ENCODE measurements around the gene SKA2. TPM values are rescaled to one million over a fixed set of nuclear protein-coding genes. Genes with fewer than 3 reads are reported as not detected.

Gene SKA2
- total and polyA plus RNA-seq, 2 experiments from 2014 or later, result 50.5 to 140 TPM

DNA sequence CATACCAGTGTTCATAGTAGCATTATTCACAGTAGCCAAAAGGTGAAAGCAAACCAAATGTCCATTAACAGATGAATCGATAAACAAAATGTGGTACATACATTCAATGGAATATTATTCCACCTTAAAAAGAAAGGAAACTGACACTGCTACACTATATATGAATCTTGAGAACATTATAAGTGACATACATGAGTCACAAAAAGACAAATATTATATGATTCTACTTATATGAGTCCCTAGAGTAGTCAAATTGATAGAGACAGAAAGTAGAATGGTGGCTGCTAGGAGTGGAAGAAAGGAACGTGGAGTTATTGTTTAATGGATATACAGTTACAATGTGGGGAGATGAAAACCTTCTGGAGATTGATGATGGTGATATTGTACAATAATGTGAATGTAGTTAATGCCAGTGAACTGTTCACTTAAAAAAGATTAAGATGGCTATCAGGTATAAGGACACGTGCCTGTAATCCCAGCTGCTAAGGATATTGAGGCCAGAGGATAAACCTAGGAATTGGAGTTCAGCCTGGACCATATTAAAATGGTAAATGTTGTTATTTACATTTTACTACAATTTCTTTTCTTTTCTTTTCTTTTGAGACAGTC lies 28.1 kb downstream of the SKA2 start:
- H3K4me1 Mint-ChIP-seq, result no peaks in the 10 kb centered on the region
- H2AFZ ChIP-seq, result no peak overlapping the region
- no peak overlapping the region for H3K27ac ChIP-seq (ENCODE audit: low read depth)
- TF ChIP-seq JUNB (IDR thresholded peaks at IDR 0.05; ENCODE audit: unreplicated experiment), result no peak
- no peak for TF ChIP-seq NANOG (IDR thresholded peaks at IDR 0.05; ENCODE audit: borderline replicate concordance)
- TF ChIP-seq CREB1 (CRISPR knock-in tag; IDR thresholded peaks at IDR 0.05; ENCODE audit: low read depth), result no peak
- no peak for TF ChIP-seq POLR2AphosphoS5 (IDR thresholded peaks at IDR 0.05; ENCODE audit: low read depth)
- no peak for TF ChIP-seq STAT1 (IDR thresholded peaks at IDR 0.05; ENCODE audit: unreplicated experiment)
- TF ChIP-seq, protein P1, sequence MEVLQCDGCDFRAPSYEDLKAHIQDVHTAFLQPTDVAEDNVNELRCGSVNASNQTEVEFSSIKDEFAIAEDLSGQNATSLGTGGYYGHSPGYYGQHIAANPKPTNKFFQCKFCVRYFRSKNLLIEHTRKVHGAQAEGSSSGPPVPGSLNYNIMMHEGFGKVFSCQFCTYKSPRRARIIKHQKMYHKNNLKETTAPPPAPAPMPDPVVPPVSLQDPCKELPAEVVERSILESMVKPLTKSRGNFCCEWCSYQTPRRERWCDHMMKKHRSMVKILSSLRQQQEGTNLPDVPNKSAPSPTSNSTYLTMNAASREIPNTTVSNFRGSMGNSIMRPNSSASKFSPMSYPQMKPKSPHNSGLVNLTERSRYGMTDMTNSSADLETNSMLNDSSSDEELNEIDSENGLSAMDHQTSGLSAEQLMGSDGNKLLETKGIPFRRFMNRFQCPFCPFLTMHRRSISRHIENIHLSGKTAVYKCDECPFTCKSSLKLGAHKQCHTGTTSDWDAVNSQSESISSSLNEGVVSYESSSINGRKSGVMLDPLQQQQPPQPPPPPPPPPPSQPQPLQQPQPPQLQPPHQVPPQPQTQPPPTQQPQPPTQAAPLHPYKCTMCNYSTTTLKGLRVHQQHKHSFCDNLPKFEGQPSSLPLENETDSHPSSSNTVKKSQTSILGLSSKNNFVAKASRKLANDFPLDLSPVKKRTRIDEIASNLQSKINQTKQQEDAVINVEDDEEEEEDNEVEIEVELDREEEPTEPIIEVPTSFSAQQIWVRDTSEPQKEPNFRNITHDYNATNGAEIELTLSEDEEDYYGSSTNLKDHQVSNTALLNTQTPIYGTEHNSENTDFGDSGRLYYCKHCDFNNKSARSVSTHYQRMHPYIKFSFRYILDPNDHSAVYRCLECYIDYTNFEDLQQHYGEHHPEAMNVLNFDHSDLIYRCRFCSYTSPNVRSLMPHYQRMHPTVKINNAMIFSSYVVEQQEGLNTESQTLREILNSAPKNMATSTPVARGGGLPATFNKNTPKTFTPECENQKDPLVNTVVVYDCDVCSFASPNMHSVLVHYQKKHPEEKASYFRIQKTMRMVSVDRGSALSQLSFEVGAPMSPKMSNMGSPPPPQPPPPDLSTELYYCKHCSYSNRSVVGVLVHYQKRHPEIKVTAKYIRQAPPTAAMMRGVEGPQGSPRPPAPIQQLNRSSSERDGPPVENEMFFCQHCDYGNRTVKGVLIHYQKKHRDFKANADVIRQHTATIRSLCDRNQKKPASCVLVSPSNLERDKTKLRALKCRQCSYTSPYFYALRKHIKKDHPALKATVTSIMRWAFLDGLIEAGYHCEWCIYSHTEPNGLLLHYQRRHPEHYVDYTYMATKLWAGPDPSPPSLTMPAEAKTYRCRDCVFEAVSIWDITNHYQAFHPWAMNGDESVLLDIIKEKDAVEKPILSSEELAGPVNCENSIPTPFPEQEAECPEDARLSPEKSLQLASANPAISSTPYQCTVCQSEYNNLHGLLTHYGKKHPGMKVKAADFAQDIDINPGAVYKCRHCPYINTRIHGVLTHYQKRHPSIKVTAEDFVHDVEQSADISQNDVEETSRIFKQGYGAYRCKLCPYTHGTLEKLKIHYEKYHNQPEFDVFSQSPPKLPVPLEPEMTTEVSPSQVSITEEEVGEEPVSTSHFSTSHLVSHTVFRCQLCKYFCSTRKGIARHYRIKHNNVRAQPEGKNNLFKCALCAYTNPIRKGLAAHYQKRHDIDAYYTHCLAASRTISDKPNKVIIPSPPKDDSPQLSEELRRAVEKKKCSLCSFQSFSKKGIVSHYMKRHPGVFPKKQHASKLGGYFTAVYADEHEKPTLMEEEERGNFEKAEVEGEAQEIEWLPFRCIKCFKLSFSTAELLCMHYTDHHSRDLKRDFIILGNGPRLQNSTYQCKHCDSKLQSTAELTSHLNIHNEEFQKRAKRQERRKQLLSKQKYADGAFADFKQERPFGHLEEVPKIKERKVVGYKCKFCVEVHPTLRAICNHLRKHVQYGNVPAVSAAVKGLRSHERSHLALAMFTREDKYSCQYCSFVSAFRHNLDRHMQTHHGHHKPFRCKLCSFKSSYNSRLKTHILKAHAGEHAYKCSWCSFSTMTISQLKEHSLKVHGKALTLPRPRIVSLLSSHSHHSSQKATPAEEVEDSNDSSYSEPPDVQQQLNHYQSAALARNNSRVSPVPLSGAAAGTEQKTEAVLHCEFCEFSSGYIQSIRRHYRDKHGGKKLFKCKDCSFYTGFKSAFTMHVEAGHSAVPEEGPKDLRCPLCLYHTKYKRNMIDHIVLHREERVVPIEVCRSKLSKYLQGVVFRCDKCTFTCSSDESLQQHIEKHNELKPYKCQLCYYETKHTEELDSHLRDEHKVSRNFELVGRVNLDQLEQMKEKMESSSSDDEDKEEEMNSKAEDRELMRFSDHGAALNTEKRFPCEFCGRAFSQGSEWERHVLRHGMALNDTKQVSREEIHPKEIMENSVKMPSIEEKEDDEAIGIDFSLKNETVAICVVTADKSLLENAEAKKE (CRISPR knock-in tag; IDR thresholded peaks at IDR 0.05), result no peak
- TF ChIP-seq, protein P2, sequence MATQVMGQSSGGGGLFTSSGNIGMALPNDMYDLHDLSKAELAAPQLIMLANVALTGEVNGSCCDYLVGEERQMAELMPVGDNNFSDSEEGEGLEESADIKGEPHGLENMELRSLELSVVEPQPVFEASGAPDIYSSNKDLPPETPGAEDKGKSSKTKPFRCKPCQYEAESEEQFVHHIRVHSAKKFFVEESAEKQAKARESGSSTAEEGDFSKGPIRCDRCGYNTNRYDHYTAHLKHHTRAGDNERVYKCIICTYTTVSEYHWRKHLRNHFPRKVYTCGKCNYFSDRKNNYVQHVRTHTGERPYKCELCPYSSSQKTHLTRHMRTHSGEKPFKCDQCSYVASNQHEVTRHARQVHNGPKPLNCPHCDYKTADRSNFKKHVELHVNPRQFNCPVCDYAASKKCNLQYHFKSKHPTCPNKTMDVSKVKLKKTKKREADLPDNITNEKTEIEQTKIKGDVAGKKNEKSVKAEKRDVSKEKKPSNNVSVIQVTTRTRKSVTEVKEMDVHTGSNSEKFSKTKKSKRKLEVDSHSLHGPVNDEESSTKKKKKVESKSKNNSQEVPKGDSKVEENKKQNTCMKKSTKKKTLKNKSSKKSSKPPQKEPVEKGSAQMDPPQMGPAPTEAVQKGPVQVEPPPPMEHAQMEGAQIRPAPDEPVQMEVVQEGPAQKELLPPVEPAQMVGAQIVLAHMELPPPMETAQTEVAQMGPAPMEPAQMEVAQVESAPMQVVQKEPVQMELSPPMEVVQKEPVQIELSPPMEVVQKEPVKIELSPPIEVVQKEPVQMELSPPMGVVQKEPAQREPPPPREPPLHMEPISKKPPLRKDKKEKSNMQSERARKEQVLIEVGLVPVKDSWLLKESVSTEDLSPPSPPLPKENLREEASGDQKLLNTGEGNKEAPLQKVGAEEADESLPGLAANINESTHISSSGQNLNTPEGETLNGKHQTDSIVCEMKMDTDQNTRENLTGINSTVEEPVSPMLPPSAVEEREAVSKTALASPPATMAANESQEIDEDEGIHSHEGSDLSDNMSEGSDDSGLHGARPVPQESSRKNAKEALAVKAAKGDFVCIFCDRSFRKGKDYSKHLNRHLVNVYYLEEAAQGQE (IDR thresholded peaks at IDR 0.05; ENCODE audit: unreplicated experiment), result no peak
- TF ChIP-seq, protein P3, sequence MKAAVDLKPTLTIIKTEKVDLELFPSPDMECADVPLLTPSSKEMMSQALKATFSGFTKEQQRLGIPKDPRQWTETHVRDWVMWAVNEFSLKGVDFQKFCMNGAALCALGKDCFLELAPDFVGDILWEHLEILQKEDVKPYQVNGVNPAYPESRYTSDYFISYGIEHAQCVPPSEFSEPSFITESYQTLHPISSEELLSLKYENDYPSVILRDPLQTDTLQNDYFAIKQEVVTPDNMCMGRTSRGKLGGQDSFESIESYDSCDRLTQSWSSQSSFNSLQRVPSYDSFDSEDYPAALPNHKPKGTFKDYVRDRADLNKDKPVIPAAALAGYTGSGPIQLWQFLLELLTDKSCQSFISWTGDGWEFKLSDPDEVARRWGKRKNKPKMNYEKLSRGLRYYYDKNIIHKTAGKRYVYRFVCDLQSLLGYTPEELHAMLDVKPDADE (IDR thresholded peaks at IDR 0.05), result no peak
- TF ChIP-seq EZH2phosphoT487 (IDR thresholded peaks at IDR 0.05; ENCODE audit: unreplicated experiment), result no peak
- TF ChIP-seq ZNF331 (CRISPR knock-in tag; IDR thresholded peaks at IDR 0.05; ENCODE audit: low read depth), result no peak
- no peak for TF ChIP-seq EZH2 (IDR thresholded peaks at IDR 0.05; ENCODE audit: low read depth, unreplicated experiment)
- TF ChIP-seq, protein P4, sequence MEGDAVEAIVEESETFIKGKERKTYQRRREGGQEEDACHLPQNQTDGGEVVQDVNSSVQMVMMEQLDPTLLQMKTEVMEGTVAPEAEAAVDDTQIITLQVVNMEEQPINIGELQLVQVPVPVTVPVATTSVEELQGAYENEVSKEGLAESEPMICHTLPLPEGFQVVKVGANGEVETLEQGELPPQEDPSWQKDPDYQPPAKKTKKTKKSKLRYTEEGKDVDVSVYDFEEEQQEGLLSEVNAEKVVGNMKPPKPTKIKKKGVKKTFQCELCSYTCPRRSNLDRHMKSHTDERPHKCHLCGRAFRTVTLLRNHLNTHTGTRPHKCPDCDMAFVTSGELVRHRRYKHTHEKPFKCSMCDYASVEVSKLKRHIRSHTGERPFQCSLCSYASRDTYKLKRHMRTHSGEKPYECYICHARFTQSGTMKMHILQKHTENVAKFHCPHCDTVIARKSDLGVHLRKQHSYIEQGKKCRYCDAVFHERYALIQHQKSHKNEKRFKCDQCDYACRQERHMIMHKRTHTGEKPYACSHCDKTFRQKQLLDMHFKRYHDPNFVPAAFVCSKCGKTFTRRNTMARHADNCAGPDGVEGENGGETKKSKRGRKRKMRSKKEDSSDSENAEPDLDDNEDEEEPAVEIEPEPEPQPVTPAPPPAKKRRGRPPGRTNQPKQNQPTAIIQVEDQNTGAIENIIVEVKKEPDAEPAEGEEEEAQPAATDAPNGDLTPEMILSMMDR (conservative IDR thresholded peaks at IDR 0.05; ENCODE audit: low read depth in 2 of 2), result no peak
- no peak for TF ChIP-seq ZNF114 (CRISPR knock-in tag; IDR thresholded peaks at IDR 0.05)
- peaks cover 42% of the 10 kb centered on the region for H3K36me3 Mint-ChIP-seq (ENCODE audit: low read depth)
- ATAC-seq, result no peak
- peaks cover 8% of the 10 kb centered on the region; the same call in 1 of the 2 replicates for H4K20me1 ChIP-seq (replicated peaks; ENCODE audit: insufficient read depth)
- no peaks in the 10 kb centered on the region for H3K9me3 Mint-ChIP-seq
- no peaks in the 10 kb centered on the region for H3K9me2 ChIP-seq (ENCODE audit: insufficient read depth)
- H3K4me3 ChIP-seq, result no peak overlapping the region
- H3K4me2 ChIP-seq, result no peak overlapping the region
- no peak overlapping the region for H3K4me3 Mint-ChIP-seq
- peaks cover 55% of the 10 kb centered on the region for H3K79me2 ChIP-seq (replicated peaks; ENCODE audit: insufficient read depth)
- no peaks in the 10 kb centered on the region for H3F3A ChIP-seq (replicated peaks; ENCODE audit: low read depth)
- DNase-seq (ENCODE audit: low spot score), result no peak
- H3K27ac Mint-ChIP-seq, result no peak overlapping the region
- H3K36me3 ChIP-seq (ENCODE audit: insufficient read depth), result peaks cover 17% of the 10 kb centered on the region; the same call in 1 of the 2 replicates
- H3K4me1 ChIP-seq (ENCODE audit: insufficient read depth), result no peaks in the 10 kb centered on the region
- H3K27me3 ChIP-seq (ENCODE audit: insufficient read depth), result no peaks in the 10 kb centered on the region
- H3K27me3 Mint-ChIP-seq (ENCODE audit: insufficient read depth, low read depth, poor library complexity), result no peaks in the 10 kb centered on the region

Data from GM23338 (cell line).